Ovary (tissue), 3 donors: Measurements from ENCODE around the gene ZNF552.
A peak's percentile ranks its signal among the peaks of the same experiment; 100 is the strongest.

Experiments
- CTCF ChIP-seq, 3 donors: fragments of 450-650 bp in 2 of 3; fragments of 200-600 bp in 1 of 3; IDR thresholded peaks; one replicate each; pipeline versions ENCODE4 v1.5.1 to v1.8.0; 2016 to 2022; ENCODE audit warnings: antibody characterized with exemption in 3 of 3, mild to moderate bottlenecking in 1 of 3
- EP300 ChIP-seq: sonication (generic); formaldehyde crosslinking; IDR thresholded peaks from one replicate; pipeline ENCODE4 v1.6.1; 2017; ENCODE audit warnings: antibody characterized with exemption
- POLR2A ChIP-seq: fragments of 450-650 bp; IDR thresholded peaks from one replicate; pipeline ENCODE4 v1.6.1; 2017; ENCODE audit warnings: antibody characterized with exemption, mild to moderate bottlenecking, moderate library complexity
- donor health status: DM: no; HTN: no; CAD: no.

GRCh38 chr19:57830071-57830602, 15.4 kb upstream of the ZNF552 start, which contains the start of gene ZNF587B:
- peak; percentile 22 to 58 (median 31) for TF ChIP-seq CTCF (IDR thresholded peaks at IDR 0.05)
- peak; percentile 19 for TF ChIP-seq POLR2A
- TF ChIP-seq EP300 = no peak
